ENCODE results near the gene SEC11A.
"Not testable (repeated sequence)": the region's sequence is repeated elsewhere in the genome, so short reads cannot be mapped to it uniquely, and the experiment has no call there.

SEC11A gene

GRCh38 chr15:84737005-84737404, 21.1 kb upstream of the SEC11A start:
- no peak for DNase-seq (ENCODE audit: low spot score)

- no peak for DNase-seq (ENCODE audit: low spot score)
These were observed 20.4 kb upstream of the SEC11A start for GRCh38 chr15:84736375-84736774.

DNA sequence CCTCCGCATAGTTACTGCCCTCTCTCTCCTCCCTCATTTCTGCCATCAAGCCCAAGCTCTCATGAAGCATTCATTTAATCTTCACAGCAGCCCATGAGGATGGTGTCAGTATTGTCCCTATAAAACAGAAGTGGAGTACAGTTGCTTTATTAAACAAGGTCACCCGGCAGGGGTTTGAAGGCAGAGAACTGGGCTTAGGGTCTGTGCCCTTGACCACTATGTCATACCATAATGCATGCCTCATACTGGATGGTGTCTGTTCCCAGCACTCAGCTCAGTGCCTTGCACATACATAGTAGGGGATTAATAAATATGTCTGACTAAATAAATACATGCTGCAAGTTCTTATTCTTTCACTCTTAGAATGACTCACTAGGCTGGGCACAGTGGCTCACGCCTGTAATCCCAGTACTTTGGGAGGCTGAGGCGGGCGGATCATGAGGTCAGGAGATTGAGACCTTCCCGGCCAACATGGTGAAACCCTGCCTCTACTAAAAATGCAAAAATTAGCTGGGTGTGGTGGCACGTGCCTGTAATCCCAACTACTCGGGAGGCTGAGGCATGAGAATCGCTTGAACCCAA, 19.6 kb upstream of the SEC11A start:
- DNase-seq (ENCODE audit: low spot score): not testable (repeated sequence)

GRCh38 chr15:84734794-84735479, 19.0 kb upstream of the SEC11A start:
- DNase-seq (ENCODE audit: low spot score): no peak

GRCh38 chr15:84731774-84732173, 15.8 kb upstream of the SEC11A start:
- DNase-seq (ENCODE audit: low spot score): no peak

DNA sequence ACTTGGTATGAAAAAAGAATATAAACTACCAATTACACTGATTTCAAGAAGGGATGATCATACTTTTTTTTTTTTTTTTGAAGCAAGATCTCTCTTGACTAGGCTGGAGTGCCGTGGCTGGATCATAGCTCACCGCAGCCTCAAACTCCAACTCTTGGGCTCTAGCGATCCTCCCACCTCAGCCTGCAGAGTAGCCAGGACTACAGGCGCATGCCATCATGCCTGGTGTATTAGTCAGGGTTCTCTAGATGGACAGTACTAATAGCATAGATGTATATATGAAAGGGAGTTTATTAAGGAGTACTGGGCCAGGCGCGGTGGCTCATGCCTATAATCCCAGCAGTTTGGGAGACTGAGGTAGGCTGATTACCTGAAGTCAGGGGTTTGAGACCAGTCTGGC, 11.5 kb upstream of the SEC11A start:
- DNase-seq (ENCODE audit: low spot score): no peak

GRCh38 chr15:84725001-84725491, 9.1 kb upstream of the SEC11A start:
- DNase-seq (ENCODE audit: low spot score): no peak

- DNase-seq (ENCODE audit: low spot score): no peak
These were observed 6.7 kb upstream of the SEC11A start for GRCh38 chr15:84722628-84723027.

DNA sequence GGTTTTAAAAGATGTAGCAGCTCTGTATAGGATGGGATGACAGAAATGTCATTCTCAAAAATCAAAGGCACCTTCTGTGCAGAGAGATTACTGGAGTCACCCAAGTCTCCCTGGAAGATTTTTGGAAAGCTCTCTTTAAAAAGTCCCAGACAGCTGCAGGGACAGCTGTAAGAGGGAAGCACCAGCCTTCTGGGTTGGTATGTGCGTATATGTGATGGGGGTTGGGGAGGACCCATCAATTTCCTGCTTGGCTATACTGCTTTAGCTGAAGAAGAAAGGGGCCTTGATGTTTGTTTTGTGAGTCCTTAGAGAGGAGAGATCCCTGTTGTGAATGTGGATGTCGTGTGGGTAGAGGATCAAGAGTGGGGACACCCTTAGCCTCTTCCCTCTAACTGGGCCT, 5.4 kb upstream of the SEC11A start:
- DNase-seq (ENCODE audit: low spot score): no peak

- DNase-seq (ENCODE audit: low spot score): peak; percentile 30
These were observed 401 bp downstream of the SEC11A start for GRCh38 chr15:84715441-84716035.

DNA sequence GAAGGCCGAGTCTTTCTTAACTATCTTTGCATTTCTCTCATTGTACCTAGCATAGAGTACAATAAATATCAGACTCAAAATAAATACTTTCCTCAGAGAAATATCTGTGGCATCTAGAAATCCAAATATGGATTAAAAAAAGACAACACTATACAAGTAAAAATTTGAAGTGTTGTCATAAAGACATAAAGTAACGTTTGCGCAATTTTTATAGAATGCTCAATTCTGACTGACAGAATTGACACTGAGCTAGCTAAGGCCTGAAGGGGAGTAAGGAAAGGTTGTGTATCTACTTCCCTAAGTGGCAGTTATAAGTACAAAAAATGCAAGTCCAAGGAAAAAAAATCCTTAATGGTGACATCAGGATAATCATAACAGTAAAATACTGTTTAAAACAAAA, 1.1 kb downstream of the SEC11A start:
- DNase-seq (ENCODE audit: low spot score): no peak

- DNase-seq (ENCODE audit: low spot score): no peak
These were observed 1.6 kb downstream of the SEC11A start for GRCh38 chr15:84714372-84714771.

DNA sequence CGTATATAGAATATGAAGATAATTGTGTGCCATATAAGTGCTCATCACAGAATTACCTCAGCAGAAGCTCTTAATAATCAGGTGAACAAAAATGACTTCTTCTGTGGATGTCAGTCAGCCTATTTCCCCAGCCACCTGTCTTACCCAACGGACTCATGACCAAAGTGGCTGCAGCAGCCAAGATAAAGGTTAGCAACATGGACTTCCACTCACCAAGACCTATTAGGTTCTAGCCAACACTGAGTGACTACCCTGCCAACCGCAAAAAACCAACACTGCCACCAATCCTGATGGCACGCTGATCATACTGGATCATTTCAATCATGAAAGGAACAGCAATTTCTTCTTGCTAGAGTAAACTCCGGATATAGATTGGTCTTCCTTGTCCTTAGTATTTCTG, 12.1 kb downstream of the SEC11A start:
- no peak for DNase-seq (ENCODE audit: low spot score)

- DNase-seq (ENCODE audit: low spot score): no peak
These were observed 12.9 kb downstream of the SEC11A start for GRCh38 chr15:84702961-84703482.

DNA sequence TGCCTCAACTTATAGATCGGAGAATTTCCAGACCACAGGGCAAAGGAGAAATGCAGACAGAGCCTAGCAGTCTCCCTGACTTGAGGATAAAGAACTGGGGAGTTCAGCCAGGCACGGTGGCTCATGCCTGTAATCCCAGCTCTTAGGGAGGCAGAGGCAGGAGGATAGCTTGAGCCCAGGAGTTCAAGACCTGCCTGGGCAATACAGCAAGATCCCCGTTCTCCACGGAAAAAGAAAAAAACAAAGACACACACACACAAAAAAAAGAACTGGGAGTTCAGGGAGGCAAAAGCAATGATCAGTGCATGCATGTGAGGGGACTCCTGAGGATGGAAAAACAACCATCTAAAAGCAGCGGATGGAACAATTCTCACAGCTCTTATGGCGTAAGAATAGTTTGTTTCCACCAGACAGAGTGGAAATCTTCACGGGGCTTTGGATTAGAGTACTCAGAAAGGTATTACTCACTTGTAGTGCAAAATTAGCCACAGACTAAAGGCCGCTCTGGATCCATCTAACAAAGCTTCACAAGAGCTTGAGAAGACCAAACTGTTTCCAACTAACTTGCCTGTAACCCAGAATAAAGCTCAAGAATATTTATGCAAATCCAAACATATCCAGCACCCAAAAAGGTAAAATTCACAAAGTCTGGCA, 16.3 kb downstream of the SEC11A start:
- DNase-seq (ENCODE audit: low spot score): no peak

DNA sequence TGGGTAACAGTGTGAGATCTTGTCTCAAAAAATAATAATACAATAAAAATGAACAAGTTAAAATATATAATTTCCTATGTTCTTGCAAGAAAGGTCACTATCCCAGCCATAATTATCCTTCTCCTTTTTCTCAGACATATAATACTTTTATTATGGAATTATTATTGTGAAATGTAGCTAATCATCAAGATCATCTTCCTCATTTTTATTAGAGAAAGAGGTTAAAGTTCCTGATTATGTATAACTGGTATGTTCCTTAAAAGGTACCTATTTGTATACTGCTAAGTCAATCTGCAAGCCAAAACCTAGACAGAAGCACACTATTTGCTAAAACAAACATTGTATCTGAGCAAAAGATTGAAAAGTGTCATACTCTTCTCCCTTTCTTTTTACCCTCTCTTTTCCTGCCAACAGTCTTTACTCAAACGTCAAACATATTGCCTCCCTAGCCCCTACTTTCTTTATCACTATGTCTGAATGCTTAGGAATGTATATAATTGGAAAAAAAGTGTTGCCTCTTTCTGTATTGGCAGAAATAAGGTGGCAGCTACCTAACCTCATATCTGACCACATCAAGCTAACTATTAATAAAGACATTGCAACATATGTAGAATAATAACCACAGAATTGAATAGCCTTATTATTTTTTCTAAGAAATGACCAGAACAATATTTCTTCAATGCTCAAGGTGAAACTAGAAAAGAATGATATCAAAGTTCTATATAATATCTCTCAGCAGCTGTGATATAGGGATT, 18.5 kb downstream of the SEC11A start:
- DNase-seq (ENCODE audit: low spot score): no peak

GRCh38 chr15:84696757-84697156, 19.2 kb downstream of the SEC11A start:
- no peak for DNase-seq (ENCODE audit: low spot score)

DNA sequence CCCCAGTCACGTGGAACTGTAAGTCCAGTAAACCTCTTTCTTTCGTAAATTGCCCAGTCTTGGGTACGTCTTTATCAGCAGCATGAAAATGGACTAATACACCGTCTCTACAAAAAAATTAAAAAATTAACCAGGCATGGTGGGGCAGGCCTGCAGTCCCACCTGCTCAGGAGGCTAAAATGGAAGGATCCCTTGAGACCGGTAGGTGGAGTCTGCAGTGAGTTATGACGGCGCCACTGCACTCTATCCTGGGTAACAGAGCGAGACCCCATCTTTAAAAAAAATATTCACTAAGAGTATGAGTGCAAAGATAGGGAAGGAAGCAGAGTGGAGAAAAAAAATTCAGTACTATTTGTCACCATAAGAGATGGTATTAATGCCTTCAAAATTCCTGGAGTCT, 25.6 kb downstream of the SEC11A start:
- DNase-seq (ENCODE audit: low spot score): no peak

DNA sequence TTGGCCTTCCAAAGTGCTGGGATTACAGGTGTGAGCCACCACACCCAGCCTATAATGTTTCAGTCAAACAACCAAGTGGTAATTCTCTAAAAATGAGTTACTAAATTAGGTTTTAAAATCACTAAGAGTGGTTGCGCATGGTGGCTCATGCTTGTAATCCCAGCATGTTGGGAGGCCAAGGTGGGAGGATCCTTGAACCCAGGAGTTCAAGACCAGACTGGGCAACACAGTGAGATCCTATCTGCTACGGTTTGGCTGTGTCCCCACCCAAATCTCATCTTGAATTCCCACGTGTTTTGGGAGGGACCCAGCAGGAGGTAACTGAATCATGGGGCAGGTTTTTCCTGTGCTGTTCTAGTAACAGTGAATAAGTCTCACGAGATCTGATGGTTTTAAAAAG, 26.1 kb downstream of the SEC11A start:
- no peak for DNase-seq (ENCODE audit: low spot score)

DNA sequence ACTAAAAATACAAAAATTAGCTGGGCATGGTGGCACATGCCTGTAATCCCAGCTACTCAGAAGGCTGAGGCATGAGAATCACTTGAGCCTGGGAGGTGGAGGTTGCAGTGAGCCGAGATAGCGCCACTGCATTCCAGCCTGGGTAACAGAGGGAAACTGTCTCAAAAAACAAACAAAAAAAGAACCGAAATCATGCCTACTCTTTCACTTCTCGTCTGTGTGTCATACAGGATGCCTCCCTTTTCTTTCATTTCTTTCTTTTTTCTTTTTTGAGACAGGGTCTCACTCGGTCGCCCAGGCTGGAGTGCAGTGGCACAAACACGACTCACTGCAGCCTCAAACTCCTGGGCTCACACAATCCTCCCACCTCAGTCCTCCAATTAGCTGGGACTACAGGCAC, 29.5 kb downstream of the SEC11A start:
- DNase-seq (ENCODE audit: low spot score): not testable (repeated sequence)

GRCh38 chr15:84685304-84685703, 30.6 kb downstream of the SEC11A start:
- no peak for DNase-seq (ENCODE audit: low spot score)

GRCh38 chr15:84684092-84684491, 31.8 kb downstream of the SEC11A start:
- no peak for DNase-seq (ENCODE audit: low spot score)
